GM19328 (cell line): Measurements from ENCODE around the gene NGEF.

Experiments
- ATAC-seq: cut with Tn5 transposase; IDR thresholded peaks from one replicate; pipeline ENCODE4 v1.9.1; 2021; ENCODE audit warnings: mild to moderate bottlenecking, moderate library complexity; ENCODE audit not compliant: unreplicated experiment

NGEF gene

DNA sequence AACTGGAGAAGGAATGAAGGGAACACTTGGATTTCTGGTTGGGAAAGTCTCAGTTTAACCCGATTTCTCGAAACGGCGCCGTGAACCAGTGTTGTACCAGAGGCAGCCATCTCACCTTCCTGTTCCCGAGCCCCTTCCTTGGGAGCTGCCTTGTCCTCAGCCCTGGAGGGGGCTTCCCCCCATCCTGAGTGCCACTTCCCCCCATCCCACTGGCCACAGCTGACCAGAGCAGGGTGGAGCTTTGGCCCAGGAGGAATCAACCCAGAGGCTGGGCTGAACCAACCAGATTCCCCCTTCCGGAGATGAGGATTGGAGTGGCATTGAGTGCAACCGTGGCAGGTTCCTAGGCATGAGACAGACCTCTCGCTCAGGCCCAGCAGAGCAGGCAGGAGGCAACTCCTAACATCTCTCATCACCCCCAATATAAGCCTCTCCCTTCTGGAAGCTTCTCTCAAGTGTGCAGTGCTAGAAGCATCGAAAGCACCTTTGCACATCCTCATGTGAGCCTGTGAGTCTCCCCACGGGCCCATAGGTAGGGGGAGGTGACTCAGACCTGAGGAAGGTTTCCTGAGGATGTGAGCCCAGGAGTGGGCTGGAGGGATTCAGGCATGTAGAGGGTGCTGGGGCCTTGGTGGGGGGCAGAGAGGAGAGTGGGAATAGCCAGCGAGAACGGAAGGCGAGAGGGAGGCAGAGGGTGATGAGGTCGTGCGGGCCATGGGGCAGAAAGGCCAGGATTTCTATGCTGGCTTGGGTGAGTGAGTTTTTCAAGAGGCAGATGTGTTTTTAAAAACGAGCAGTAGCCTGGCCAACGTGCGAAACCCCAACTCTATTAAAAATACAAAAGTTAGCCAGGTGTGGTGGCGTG is 11.9 kb downstream of the NGEF start:
- no peak for ATAC-seq

DNA sequence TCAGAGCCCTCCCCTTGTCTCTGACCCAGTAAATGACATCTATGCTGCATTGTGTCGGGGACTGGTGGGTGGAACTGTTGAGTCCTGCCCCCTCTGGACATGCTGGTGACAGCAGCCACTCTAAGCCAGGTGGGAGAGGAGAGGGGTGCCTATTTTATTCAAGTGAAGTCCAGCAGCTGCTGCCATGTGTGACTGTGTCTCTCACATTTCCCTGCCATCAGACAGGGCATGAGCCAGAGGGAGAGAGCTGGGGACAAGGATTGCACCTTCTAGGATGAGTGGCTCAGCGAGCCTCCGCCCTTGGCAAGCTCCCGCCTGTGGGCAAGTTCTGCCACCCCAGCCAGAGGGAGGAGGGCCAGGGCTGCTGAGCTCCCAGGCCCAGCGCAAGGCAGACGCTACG is 13.7 kb downstream of the NGEF start:
- no peak for ATAC-seq

DNA sequence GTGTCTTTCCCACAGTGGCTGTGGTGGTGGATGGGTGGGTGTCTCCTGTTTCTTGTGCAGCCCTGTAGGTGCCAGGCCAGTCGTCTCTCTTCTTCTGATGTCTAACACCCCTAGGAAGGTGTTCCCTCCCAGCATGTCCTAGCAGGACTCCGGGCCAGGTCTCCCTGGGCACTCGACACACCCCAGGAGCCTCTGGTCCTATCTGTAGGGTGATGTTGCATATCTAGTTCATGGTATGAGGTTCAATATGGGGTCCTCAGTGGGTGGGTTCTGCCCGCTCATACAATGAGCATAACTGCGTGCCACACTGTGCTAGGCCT is 14.4 kb downstream of the NGEF start:
- no peak for ATAC-seq

DNA sequence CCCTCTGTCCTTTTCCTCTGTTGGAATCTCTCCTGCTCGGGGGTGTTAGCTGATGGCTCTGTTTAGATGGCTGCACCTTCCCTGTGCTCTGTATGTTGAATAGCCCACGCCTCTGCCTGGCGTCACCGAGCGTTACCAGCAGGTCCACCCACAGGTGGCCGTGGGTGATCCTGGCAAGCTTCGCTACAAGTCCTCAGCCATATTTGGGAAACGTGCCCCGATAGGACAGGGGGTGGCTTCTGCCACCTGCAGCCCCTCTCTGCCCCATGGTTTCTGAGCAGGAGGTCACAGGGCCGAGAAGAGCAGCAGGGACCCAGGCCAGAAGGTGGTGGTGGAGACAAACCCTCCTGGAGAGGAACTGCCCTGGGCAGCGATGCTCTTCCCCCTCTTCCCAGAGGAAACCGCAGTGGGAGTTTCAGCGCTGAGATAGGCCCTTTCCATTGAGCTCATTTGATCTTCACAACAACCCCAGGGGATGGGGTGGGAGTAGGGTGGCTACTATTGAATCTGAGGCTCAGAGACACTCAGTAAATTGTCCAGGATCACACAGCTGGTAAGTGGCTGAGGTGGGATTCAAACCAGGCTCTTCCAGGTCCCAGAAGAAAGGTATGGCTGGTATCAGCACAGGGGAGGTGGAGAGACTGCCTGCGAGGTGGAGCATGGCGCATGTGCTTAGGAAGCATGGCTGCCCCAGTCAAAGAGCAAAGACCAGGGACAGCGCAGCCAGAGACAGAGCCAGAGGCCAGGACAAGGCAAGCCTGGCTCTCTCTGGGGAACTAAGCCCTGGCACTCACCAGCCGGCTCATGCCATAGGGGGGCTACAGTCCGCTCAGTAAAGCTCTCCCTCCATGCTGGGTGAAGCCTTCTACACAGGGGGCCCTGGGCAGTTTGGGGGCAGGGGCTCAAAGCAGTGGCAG is 15.0 kb downstream of the NGEF start:
- ATAC-seq, result no peak

DNA sequence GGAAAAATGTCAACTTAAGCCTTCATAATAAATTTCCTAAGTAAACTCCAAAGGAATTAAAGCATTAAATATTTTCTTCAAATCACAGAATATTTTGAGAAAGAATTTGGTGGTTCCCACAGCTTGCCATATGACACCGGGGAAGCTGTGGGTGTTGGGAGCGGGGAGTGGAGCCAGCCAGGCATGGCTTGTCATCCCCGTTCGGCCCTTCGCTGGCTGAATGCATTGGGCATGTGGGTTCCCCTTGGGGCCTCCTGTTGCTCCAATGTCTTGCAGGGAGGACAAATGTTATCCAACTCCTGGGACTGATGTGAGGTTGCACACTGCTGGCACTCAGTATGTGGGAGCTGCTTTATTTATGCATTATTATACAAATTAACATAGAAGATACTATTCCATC is 18.6 kb downstream of the NGEF start:
- ATAC-seq, result no peak

DNA sequence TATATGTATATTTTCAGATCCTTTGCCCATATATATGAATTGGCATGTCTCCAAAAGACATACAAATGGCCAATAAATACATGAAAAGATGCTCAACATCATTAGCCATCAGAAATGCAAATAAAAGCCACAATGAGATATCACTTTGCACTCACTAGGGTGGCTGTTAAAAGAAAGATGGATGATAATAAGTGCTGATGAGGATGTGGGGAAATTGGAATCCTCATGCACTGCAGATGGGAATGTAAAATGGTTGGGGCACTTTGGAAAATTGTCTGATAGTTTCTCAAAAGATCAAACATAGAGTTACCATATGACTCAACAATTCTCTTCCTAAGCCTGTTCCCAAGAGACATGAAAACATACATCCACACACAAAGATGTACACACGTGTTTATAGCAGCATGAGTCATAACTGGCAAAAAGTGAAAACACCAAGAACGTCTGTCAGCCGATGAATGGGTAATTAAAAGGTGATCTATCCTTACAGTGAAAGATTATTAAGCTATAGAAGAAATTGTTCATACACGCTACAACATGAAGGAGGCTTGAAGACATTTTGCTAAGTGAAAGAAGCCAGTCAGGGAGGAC is 19.7 kb downstream of the NGEF start:
- ATAC-seq, result no peak

DNA sequence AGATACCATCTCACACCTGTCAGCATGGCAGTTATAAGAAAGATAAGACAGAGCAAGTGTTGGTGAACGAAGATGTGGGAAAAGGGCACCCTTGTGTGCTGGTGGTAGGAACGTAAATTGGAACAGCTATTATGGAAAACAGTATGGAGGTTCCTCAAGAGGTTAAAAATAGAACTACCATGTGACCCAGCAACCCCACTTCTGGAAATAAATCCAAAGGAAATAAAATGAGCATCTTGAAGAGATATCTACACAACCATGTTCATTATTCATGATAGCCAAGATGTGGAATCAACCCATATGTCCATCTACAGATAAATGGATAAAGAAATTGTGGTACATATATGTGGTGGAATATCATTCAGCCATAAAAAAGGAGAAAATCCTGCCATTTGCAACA is 26.9 kb downstream of the NGEF start:
- no peak for ATAC-seq

DNA sequence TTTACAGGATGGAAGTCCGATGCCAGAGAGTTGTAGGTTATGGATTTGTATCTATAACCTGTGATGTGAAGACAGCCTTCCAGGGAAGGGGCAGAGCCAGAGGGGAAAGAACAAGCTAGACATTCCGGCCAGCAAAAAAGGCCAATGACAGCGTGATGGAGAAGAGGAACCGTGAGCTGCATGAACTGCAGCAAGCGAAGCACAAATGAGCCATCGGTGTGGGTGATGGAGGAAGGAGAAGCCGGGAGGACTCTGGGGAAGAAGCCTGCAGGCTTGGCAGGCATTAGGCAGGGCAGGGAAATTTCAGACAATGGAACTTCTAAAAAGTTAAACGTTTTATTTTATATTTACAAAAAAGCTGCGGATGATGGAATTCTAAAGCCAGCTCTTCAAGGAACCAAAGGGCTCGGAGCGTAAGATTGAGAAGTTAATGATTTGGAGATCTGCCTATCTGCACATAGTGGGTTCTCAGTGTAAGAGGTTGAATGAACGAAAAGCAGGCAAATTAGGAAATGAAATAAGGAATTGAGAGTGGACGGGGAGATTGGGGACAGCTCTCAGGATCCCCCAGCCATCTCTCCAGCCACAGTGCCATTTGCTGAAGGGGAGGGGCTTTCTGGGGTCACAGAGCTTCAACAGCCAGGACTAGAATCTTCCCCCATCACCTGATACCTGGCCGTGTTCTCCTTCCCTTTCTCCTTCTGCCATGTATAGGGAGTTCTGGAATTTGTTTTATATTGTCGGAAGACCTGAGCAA is 28.4 kb downstream of the NGEF start:
- ATAC-seq, result no peak

DNA sequence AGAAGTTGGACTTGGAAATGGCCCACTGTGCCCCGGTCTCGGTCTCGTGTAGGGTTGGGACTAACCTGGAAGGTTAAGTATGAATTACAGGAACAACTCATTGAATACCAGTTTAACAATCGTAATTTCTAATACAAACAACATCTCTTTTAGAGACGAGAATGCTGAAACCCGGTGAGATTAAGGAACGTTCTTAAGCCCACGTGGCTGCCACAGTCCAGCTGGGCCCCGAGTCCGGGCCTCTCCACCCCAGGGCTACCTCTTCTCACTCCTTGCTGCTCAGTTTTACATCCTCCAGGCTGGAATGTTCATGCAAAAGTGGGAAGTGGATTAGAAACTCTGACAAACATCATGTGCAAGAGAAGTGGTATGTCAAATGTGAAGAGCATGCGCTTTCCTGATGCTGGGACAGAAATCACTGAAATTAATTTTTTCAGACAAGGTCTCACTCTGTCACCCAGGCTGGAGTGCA is 29.4 kb downstream of the NGEF start:
- no peak for ATAC-seq

DNA sequence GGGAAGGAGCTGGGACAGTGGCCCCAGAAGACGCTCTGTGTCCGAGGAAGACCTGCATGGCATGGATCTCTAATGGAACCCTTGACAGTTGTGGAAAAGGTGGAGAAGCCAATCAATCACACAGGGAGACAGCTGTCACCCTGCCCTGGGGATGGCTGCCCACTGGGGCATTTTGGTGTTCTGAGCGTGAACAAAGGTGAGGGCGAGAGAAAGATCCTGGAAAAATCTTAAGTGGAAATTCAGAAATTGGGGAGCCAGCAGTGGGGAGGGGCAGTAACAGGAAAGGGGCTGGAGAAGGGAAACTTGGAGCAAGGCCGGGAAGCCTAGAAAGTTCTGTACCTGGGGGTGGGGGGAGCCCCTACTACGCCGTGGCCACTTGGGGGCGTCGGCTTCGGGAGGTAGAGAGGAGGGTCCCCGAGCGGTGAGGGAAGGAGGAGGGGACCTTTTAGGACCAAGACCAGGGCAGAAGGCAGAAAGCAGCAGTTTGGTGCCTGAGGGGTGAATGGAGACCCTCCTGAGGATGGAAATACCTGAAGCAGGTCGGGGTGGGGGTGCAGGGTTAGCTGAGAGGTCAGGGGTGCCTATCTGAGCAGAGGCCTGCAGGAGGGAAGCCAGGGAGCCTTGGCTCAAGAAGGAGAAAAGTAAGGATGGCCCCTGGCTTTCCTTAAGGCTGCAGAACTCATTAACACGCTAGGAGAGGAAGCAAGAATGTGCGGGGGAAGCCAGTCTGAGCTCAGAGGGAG is 30.0 kb downstream of the NGEF start:
- ATAC-seq, result no peak

DNA sequence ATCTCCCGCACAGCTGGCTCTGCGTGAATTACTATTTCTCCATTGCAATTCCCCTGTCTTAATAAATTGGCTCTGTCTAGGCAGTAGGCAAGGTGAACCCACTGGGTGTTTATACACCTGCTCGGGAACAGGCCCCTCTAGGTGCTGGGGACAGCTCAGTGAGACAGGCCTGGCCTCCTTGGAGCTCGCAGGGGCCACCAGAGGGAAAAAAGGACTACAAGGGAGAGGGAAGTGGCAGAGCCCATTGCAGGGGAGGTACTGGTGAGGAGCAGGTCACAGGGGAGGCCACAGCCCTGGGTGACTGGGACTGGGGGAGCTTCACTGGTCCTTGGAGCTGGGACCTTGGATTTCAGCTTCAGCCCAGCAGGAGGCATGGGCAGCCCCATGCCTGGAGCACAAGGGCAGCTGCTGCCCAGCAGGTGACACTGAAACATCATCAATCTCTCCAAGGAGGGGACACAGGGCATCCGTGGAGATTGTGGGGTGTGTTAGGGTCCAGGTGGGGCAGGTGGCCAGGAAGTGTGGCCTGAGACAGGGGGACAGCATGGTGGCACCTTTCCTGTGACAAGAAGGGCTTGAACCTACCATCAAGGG is 31.2 kb downstream of the NGEF start:
- ATAC-seq, result no peak

DNA sequence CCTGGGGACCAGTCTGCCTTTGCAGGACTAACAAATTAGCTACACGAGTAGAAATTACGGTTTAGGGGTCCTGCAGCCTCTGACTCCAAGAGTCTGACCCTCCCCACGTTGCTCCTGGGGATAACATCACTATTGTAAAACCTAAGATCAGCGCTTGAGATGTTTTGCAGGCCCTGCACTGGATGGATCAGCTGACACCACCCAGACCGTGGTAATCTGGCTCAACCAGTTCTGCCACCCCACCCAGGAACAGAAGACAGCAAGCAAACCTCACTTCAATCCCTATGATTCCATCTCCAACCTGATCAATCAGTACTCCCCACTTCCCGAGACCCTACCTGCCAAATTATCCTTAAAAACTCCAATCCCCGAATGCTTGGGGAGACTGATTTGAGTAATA is 31.7 kb downstream of the NGEF start:
- ATAC-seq, result no peak

DNA sequence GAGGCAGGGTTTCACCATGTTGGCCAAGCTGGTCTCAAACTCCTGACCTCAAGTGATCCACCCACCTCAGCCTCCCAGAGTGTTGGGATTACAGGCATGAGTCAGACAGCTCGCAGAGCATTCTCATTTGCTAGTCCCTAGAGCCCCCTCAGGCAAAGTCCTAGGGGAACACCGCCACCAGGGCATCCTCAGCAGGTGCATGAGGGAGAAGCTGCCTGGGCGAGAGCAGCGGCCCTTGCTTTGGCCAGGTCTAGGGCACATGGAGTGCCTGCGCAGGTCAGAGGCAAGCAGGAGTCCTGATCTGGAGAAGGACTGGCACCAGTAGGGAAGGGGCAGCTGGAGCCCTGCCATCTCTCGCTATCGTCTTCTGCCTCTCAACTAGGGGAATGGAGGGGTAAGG is 32.4 kb downstream of the NGEF start:
- no peak for ATAC-seq

DNA sequence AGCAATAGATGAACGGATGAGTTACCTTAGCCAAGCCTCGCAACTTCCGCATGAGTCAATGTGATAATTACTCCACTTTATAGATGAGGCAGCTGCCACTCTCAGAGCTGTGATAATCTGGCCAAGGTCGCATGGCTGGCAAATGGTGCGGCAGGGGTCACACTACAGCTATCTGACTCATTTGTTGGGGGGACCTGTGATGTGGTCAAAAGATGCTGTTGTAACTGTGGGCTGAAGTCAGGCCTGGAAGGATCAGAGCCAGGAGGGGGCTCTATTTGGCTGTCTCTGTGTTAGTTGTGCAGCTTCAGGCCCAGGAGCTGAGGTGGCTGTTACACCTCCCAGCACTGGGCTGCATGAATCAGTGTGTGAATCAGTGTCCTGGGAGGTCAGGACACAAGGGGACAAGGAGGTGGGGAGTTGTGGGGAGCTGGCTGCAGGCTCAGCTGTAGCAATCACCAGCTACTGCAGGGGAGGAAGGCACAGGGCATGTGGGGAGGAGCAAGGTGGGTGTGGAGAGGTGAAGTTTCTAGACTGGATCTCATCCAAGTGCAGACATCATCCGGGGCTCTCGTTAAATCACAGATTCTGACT is 33.1 kb downstream of the NGEF start:
- no peak for ATAC-seq

DNA sequence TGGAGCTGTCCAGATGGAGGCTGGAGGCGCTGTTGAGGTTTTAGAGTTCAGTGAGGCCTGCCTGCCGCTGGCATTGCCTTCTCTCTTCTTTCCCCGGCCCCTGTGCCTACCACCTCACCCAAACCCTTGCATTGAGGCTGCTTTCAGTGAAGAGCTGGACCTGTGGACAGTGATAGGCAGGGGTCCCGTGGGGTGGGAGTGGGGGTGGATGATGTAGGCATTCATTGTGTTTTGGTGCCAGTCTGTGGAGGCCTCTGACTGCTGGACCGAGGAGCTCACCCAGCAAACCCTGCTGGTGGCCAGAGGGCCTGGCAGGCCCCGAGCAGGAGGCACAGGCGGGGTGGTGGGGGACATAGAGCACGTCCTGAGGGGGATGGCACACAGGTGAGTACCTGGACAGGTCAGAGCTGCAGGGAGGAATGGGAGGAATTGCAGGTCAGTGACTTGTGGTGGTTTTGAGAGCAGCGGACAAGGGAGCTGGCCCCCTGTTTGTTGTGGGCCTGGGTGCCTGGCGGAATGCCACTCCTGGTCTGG is 35.6 kb downstream of the NGEF start:
- ATAC-seq, result no peak

DNA sequence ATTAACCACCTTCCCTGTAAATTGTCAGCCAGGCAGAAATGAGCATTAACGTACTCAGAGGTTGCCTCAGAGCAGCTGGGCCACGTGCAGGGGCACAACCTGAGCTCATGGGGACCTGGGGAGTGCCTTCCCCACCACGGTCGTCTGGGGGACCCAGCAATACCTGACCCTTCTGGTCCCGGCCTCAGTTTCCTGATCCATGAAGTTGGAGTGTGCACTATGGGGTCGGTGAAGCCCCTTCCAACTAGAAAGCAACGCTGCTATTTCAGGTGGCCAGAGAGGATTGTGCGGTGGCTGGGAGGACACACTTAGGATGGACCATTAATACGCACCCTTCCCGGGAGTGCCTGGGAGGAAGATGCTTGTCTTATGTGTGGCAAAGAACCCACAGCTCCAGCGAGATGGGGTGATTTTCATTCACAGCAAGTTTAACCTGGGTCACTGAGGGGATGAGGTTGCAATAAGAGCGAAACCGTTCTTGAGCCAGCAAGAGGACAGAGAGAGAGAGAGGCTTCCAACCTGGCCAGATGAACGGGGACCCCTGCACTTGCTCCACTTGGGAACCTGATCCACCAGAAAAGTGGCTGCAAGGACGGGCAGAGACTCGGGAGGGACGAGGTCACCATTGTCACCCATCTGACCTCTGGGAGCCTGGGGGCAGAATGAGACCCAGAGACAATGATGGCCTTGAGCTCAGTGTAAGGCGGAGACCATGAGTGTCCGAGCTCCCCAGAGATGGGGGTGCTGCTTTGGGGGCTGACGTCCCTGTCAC is 36.2 kb downstream of the NGEF start:
- ATAC-seq, result no peak

DNA sequence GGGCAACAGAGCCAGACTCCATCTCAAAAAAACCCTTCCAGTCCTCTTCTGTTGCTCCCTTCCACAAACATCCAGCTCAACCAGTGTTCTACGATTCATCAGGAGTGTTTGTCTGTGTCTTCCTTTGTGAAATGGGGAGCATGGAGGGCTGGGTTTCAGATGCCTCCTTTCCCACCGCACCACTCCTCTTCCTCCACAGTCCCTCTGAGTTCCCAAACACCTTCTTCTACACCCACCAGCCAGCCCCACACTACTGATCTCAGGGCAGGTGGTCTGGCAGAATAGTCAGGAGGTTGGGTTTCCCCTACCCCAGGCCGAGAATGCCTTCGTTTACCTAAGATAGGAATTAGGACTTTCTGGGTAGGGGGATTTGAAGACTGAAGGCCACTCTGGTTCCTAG is 36.9 kb downstream of the NGEF start:
- ATAC-seq, result no peak

DNA sequence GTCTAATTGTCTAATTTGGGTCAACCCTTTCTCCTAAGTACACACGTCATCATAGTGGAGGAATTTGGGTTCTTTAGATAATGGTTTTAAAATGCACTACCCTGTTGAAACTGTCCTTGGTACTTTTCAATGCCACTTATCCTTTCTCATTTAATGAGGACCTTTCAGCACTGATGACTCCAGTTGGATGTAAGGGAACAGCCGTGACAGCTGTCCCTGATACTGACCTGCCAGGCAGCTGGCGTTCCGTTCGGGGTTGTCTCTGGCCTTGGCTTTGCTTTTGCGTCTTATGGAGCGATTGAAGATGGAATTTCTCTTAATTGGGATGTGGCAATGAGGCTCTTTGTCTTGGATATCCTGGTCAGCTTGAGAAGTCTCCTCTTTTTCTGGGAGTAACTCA is 38.7 kb downstream of the NGEF start:
- ATAC-seq, result no peak

DNA sequence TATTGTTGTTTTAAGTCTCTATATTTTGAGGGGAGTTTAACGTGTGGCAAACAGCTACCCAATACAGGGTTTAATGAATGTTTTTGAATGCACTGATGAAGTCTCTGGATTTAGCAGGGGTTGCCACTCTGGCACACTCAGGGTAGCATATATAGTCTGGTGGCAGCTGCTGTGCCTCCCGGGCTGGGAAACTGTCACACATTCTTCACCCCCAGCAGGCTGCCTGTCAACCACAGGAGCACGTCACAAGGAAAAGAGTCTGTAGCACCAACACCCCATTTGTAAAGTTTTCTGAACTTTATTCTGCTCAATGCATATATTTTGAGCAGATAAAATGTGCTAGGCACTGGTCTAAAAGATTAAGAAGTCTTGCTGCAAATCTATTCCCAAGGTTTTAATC is 39.3 kb downstream of the NGEF start:
- no peak for ATAC-seq
